GM18909 (cell line): ENCODE measurements around the gene EBF3.
A peak's percentile ranks its signal among the peaks of the same experiment; 100 is the strongest.

Source experiments
- ATAC-seq: cut with Tn5 transposase; IDR thresholded peaks from one replicate; pipeline ENCODE4 v1.9.1; 2021; ENCODE audit warnings: mild to moderate bottlenecking; ENCODE audit not compliant: unreplicated experiment, poor library complexity

Gene EBF3

GRCh38 chr10:129972145-129972965 lies 8.3 kb upstream of the EBF3 start:
- no peak for ATAC-seq

- ATAC-seq, result peak; percentile 66
Observed at GRCh38 chr10:129971381-129972144, 7.5 kb upstream of the EBF3 start.

DNA sequence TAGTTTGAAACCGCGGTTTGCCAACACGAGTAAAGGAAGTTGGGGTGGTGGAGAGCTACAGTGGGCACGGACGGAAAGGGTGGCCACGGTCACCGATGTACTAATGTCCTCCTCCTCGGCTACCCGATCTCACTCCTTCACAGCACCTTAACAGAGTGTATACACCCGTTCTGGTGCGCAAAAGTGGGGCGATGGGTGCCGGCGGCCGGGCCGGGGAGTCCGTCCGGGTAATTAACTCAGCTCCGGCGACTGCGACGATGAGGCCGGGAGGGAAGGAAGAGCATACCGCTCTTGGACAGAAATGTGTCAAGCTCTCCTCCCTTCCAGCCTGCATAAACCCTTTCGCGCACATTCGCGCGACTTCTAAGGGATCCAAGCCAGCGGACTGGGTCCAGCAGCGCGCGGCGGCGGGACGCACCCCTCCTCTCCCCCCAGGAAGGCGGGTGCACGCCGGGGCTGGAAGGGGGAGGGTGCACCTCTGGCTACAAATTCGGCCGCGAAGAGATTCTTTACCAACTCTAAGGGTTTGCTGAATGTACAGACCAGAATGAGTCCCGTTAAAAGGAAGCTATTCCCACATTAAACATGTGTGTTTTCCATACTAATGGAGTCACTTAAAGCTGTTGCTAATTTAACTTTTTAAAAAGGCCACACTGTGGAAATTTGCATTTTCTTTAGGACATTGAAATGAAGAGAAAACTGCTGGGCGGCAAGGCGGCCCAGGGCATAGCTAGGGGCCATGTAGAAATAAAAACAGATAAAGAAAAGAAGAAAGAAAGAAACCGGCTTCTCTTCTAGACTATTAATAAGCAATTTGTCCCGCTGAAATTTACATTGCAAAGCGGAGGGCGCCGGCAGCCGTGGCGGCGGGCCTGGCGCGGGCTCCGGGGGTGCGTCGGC lies 6.6 kb upstream of the EBF3 start:
- ATAC-seq, result no peak

DNA sequence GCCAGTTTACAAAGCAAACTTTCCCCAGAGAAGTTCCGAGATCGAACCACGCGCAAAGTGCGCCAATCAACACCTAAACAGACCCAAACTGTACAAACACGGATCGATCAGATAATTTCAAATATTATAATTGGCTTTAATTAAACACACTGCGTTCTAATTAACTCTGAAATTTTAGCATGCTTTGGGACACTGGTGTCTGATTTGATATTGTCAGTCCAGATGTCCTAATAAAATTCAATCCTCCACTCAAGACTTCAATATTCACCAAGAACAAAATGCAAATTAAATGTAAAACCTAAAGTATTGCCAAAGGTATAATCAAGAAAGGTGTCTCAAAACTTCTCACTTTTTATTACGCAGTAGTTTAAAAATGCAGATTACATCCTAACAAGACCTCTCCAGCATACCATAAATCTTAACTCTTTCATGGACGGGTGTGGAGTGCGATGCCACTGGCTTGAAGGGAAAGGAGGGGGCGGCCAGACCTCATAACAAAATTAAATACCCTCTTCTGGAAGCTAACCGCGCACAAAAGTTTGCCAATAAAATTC lies 5.9 kb upstream of the EBF3 start:
- no peak for ATAC-seq

- ATAC-seq, result no peak
Observed at GRCh38 chr10:129969184-129969910, 5.3 kb upstream of the EBF3 start.

DNA sequence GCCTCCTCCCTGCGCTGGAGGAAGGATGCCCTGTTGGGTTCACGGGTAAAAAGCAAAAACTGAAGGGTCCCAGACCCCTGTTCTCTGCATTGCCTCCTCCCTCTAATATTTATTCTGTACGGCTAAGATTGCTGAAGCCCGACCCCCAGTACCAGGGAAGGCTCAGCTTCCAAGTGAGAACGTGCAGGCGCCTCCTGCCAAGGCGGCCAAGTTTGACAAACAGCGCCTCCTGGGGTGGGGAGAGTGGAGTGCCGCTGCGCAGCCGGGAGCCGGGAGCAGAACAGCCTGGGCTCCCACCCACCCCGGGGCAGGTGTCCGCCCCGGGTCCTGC lies 4.7 kb upstream of the EBF3 start:
- no peak for ATAC-seq

- ATAC-seq, result no peak
Observed at GRCh38 chr10:129968020-129968852, 4.2 kb upstream of the EBF3 start.

DNA sequence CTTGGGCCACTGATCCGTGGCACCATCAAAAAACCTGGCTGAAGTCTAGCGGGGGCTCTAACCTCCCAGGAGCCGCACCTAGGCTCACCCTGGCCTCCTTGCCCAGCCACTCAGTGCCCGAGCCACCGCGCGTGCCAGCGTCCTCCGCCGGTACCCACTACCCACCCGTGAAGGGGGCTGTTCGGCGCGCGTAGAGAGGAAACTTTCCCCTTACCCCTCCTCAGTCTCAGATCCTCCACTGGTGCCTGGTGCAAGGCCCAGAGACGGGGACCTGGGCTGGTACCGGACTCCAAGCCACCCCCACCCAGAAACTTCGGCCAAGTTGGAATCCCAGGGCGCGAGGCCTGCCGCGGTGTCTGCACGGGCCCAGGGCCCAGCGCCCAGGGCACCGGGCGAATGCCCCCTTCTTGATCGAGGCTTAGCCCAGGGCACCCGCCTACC lies 3.5 kb upstream of the EBF3 start:
- ATAC-seq, result no peak

DNA sequence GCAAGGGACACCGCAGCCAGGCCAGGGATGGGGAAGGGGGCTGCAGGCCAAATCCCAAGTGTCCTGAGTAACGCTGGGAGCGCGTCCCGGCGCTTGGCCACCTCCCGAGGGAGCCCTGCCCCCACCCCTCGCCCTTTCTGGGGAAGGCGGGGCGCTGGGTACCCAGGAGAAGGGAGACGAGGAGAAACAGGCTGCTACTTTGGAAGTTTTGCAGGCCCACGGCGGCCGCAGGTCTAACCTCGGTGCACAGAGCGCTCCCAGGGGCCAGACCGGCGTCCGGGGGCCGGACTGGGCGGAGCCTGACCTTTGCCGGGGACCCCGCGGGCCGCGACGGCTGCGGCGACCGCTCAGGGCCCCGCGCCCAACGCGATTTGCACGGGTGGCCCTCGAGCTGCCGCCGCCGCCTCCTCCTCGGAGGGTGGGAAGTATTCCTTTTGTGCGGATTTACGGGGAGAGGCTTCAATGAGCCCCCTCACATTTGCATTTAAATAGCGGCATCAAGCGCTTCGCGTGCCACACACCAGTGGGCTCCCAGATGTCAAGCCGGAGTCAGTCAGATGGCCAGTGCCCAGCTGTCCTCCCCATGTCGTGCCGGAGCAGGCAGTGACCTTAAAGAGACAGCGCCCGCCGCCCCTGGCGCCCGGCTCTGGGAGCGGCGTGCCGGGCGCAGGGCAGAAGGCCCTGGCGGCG lies 3.0 kb upstream of the EBF3 start:
- ATAC-seq, result no peak

GRCh38 chr10:129966370-129966888 lies 2.4 kb upstream of the EBF3 start:
- ATAC-seq, result no peak

GRCh38 chr10:129965959-129966358 lies 1.9 kb upstream of the EBF3 start:
- ATAC-seq, result no peak

- ATAC-seq, result no peak
Observed at GRCh38 chr10:129965425-129965808, 1.3 kb upstream of the EBF3 start.

DNA sequence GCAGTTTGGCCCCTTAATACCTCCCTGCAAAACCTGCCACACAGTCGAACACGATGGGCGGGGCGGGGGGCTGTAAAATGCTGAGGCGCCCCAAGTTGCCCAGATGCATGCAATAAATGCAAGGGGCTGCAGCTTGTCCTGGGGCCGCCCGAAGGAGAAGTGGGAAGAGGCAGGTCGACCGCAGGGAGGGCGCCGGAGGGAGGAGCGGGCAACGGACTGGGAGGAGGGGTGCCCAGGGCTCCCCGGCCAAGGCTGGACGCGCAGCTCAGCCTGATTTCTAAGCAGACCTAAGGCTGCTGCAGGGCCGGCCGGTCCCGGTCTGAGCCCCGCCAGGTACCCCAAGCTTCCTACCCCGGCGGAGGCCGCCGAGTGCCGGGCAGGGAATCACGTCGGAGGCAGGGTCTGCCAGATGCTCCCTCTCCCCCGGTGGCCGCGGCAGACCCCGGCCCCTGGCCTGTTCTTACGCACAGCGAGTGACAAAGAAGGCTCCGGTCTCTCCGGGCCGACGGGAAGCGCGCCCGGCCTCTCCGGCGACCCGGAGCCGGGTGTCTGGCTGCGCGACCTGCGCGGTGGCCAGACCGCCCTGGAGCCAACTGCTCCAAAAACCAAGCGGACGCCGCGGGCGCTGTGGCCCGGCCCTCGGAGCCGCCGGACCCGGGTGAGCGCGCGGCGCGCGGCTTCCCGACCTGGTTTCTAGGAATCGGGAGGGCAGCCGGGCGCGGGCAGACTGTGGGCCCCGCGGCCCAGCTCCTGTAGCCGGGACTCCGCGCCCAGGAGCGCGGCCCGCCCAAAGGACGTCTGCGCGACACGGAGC lies 744 bp upstream of the EBF3 start:
- no peak for ATAC-seq

- ATAC-seq, result no peak
Observed at GRCh38 chr10:129962872-129963640, 1.0 kb downstream of the EBF3 start.

DNA sequence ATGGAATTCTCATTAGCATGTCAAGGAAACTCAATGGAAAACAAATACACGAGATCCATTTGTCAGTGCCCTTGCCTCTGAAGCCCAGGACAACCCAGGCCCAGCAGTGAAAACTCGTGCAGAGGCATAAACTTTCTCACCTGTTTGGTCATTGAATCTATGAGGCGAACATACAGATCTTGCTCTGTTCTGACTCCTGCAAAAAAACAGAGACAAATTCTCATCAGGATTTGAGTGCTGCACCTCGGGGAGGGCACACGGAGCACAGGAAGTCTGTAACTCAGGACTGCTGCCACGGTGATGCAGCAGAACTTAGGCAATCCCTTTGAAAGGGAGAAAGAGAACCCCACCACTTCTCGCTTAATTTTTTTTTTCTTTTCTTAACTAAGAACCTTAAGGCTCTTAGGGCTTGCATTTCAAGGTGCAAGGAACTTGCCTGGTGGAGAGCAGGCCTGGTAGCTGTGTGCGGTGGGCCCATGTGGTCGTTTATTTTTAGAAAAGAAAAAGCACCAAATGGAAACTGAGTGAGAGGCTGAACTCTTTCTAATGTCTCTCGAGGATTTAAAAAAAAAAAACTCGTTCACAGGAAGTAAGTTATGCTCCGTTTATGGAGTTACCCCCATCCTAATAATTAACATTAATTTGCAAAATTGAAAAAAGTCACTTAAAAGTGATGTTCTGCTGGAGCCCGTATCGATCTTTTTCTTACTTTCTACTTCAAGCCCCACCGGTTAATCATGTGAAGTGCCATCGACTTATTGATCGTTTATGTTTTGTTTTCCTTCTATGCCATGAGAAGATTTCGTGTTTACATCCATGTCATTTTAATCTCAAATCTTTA lies 1.8 kb downstream of the EBF3 start:
- ATAC-seq, result no peak
